VCaP (cell line): ENCODE measurements around the gene EMC1.

Experiments used
- H3K27ac ChIP-seq: fragments of 450-650 bp; 2 replicates; pipeline ENCODE4 v1.5.1; 2017
- TF ChIP-seq, protein P1 (sequence below): fragments of 450-650 bp; conservative IDR thresholded peaks from 2 replicates; pipeline ENCODE4 v1.5.1; 2017; ENCODE audit warnings: mild to moderate bottlenecking, moderate library complexity

Gene EMC1

DNA sequence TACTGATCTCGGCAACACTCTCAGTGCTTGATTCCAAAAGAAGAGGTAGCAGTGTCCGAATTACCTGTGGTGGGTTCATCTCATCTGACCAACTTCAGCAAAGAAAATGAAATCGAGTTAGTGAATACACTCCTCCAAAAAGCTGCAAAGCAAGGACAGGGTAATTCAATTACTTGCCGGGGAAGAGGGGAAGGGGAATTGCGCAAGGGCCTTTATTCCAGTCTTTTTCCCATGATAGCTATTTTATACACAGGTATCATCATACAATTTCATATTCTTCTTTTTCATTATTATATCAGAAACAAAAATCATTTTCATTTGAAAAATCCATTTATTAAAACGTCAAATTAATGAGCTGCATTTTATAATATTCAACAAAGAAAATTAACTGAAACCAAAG, 84.2 kb downstream of the EMC1 start:
- TF ChIP-seq, protein P1, sequence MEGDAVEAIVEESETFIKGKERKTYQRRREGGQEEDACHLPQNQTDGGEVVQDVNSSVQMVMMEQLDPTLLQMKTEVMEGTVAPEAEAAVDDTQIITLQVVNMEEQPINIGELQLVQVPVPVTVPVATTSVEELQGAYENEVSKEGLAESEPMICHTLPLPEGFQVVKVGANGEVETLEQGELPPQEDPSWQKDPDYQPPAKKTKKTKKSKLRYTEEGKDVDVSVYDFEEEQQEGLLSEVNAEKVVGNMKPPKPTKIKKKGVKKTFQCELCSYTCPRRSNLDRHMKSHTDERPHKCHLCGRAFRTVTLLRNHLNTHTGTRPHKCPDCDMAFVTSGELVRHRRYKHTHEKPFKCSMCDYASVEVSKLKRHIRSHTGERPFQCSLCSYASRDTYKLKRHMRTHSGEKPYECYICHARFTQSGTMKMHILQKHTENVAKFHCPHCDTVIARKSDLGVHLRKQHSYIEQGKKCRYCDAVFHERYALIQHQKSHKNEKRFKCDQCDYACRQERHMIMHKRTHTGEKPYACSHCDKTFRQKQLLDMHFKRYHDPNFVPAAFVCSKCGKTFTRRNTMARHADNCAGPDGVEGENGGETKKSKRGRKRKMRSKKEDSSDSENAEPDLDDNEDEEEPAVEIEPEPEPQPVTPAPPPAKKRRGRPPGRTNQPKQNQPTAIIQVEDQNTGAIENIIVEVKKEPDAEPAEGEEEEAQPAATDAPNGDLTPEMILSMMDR, result no peak
- no peak overlapping the region for H3K27ac ChIP-seq

DNA sequence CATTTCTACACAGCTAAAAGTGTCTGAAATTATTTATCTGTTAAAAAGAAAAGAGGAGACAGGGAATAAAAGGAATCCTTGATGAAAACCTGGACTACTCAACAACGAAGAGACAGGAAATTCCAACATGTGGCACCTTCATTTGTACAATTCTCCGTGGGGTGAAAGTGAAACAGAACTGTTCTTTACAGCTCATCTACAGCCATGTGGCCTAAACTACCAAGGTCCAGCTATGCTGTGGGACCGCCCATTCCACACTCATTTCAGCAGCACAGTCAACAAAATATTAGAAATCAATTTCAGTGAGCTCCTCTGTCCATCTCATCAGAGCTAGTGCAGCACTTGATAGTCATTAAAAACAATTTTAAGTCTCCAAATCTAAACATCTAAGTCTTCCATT, 85.3 kb downstream of the EMC1 start:
- TF ChIP-seq, protein P1, result no peak
- H3K27ac ChIP-seq, result 0 out of 2 replicates have a peak overlapping the region, but pooled peaks have one; percentile 11
